GM12864 (cell line): Measurements from ENCODE around the gene HOATZ.

Experiments
- DNase-seq: peaks from one replicate; pipeline ENCODE4 v3.0.0-alpha.2; 2011; ENCODE audit warnings: low read depth
- H3K4me3 ChIP-seq: 2 replicates; pipeline ENCODE4 v1.5.1; 2011; ENCODE audit warnings: mild to moderate bottlenecking, low read depth, low read length, control low read depth
- CTCF ChIP-seq: IDR thresholded peaks from 2 replicates; pipeline ENCODE4 v1.5.1; 2011; ENCODE audit warnings: low read depth, mild to moderate bottlenecking, moderate library complexity, low read length, control low read depth, inconsistent platforms; ENCODE audit errors: missing control alignments

Gene HOATZ

GRCh38 chr11:111500481-111500880 lies 14.1 kb upstream of the HOATZ start:
- DNase-seq, result no peak
- H3K4me3 ChIP-seq, result no peak overlapping the region
- TF ChIP-seq CTCF, result no peak

- no peak for DNase-seq
- H3K4me3 ChIP-seq, result no peak overlapping the region
- TF ChIP-seq CTCF, result no peak
Observed at GRCh38 chr11:111502611-111503010, 12.0 kb upstream of the HOATZ start.

DNA sequence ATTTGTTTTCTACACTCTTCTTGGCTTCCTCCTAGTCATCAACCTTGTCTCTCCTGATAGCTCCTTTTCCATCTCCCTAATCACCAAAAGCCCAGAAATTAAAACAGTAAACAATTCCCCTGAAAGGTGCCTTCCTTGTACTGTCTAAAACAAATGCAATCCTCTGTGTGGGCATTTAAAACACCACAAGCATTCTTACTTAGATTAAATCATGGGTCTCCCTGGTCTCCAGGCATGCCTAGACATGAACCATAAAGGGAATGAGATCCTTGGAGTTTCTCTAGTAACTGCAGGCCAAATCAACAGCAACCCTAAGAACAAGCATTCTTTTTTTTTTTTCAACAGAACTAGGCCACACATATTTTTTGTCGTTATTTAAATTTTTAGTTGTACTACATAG lies 4.3 kb upstream of the HOATZ start:
- no peak overlapping the region for H3K4me3 ChIP-seq
- no peak for TF ChIP-seq CTCF
- no peak for DNase-seq

DNA sequence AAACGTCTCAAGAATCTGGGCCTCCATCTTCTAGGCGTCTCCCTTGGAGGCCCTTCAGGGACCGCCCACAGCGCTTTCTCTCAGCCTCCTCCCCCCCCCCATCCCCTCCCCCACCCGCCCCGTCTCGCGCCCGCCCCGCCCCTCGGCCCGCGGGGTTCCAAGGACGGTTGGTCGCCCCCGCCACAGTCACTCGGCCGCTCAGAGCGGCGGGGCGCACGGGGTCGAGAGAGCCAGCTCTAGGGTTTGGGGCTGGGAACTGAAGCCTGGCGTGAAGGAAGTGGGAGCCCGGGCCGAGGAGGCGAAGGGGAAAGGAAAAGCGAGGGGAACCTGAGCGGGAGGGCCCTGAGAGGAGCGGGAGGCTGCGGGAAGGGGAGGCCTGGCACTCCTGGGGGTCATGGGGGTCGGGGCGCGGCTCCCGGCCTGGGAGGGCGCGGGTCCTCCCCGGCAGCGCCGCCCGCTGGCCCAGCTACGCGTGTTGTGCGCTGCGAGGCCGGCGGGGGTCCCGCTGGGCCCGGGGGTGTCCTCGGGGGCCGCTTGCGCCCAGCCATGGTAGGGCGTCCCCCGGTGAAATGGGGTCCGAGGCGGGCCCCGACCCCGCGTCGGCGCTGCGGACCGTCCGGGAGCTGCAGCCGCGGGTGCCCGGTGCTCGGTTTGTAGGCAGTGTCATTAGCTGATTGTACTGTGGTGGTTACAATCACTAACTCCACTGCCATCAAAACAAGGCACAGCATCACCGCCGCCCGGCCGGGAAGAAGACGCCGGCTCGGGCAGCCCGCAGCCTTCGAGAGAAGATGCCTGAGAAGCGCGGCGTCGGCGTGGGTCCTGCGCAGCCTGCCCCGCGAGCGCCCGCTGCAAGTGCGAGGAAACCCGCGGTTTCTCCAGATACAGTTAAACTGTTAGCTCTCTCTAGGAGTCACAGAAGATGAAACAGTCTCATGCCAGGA lies 2.0 kb upstream of the HOATZ start, which contains the start of gene BTG4:
Gene BTG4, minus strand, starts transcription at position 91 of the 944 bp plus-strand sequence. CDS start 13,610 bp downstream, outside the sequence.
- no peak within 1 kb of the TSS for H3K4me3 ChIP-seq

GRCh38 chr11:111513240-111513605 lies 1.4 kb upstream of the HOATZ start:
- no peak for TF ChIP-seq CTCF
- no peak overlapping the region for H3K4me3 ChIP-seq

More for the DNA sequence above, 2.0 kb upstream of the HOATZ start, which contains the start of gene BTG4:
- TF ChIP-seq CTCF, result no peak
- no peak for DNase-seq

DNA sequence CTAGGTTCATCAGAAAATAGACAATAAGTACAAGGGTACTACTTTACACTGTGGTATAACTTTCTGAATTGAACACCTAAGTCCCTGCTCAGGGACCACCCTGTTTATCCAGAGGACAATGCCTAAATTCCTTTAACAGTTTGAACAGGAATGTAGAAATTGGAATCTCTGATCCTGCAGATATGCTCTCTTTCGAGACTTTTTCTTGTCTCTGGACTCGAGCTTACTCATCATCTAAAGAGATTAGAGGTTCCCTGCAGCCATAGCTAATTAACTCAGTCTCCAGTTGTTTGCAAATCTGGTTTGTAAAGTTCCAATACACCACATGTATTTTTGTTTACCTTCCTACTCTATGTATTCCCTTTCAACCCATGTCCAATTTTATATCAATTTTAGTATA lies 1.0 kb downstream of the HOATZ start:
- no peak for DNase-seq
- H3K4me3 ChIP-seq, result no peak overlapping the region
- no peak for TF ChIP-seq CTCF

More at GRCh38 chr11:111513240-111513605, 1.4 kb upstream of the HOATZ start:
- DNase-seq, result no peak

GRCh38 chr11:111518668-111519067 lies 4.1 kb downstream of the HOATZ start:
- no peak for TF ChIP-seq CTCF
- H3K4me3 ChIP-seq, result no peak overlapping the region
- no peak for DNase-seq
